HG03378 (cell line): ENCODE data around the gene CCDC158.
"Not testable (repeated sequence)": the region's sequence is repeated elsewhere in the genome, so short reads cannot be mapped to it uniquely, and the experiment has no call there.

Experiments
- ATAC-seq: cut with Tn5 transposase; IDR thresholded peaks from one replicate; pipeline ENCODE4 v1.9.1; 2021; ENCODE audit warnings: mild to moderate bottlenecking, moderate library complexity; ENCODE audit not compliant: unreplicated experiment

CCDC158 gene

DNA sequence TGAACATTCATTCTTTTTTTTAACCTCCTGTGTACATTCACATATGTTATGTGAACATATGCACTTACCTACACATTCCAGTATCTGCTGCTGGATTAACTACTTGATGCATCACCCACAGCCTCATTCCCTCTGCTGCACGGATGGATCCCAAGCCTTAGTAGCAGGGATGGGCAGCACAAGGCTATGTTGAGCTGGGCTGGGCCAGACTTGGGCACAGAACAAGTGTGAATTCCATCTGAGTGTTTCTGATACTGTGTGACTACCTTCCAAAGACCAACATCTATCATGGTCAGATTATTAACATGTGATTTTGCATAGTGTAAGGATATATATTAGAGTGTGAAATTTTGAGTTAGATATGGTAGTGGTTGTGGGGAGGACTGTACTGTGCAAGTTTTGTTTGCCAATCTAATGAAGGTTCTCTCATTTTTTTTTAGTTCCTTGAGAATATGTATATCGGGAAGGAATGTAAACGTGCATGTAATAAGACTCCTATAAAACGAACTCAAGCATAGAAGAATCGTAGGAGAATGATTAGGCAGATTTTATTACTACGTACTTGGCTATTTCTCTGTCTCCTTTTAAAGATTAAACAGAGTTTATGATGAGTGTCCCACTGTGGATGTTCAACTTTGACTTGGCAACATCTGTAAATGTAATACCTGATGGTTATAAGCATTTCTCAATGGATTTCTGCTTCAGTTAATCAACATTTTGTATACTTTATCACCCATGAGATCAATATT lies 137.8 kb downstream of the CCDC158 start:
- no peak for ATAC-seq

DNA sequence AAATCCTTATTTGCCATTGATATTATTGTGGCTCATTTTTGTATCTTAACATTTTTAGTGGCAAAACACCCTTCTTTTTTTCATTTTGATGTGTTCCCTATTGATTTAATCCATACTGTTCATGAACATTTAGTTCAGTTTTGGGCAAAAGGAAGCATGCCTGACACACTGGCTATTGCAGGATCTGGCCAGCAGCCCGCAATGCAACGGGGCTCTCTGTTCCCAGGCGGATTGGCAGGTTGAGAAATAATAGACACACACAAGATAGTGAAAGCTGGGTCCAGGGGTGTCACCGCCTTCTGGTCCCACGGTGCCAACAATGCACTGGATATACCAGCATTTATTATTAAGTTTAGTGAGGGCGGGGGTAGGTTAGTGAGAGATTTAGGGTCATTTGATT lies 139.3 kb downstream of the CCDC158 start:
- ATAC-seq, result not testable (repeated sequence)

DNA sequence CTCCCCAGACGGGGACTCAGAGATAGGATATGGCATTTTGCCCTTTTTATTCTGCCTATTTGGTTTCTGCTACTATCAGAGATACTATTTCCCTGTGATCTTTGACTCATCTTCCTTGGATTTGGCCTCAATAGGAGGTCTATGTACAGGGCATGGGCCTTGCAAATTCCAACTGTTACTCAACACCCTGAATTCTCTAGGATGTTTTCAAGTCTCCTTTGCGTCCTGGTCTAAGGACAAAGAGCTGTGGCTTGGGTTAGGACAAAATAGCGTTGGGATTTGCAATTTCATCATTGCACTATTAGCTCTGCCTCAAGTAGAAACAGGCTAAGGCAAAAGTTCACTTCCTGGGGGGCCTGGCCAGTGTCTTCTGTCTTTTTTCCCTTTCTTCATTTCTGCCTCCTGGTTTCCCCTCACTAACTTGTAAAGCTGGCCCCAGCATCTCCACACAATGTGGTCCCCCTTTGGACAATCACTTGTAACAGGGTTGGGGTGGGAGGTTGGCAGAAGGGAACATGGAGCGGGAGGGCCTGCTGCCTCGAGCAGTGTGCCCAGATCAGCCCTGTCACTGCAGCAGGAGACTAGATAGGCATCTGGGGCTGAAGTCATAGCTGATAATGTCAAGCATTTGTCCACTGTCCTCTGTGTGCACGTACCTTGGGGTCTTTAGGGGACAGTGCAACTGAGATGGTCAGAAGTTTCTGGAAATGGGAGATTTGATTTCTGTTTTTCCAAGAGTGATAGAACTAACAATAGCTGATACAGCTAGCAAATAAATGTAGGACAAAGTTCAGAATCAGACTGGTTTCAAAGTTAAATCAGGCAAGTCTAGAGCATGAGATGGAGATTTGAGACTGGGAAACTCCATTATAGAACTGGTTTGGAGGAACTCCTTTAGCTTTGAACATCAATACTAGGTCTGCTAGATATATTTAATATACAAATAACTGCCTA lies 140.2 kb downstream of the CCDC158 start:
- ATAC-seq, result no peak

DNA sequence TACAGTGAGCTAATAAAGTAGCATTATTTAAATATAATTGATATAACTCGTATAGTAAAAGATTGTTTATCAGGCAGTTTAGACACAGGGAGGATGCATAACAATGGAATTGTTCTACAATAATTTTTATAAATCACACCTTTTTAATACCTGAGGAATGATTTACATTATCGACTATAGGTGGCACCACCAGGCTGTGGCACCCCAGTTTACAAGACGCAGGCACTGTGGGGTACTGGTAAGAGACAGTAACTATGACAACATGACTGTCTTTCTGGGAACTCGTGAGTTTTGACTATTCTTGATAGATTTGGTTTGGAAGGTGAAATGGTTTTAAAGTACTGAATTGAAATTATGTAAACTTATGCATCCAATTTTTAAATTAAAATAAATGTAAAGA lies 141.5 kb downstream of the CCDC158 start:
- ATAC-seq, result no peak

DNA sequence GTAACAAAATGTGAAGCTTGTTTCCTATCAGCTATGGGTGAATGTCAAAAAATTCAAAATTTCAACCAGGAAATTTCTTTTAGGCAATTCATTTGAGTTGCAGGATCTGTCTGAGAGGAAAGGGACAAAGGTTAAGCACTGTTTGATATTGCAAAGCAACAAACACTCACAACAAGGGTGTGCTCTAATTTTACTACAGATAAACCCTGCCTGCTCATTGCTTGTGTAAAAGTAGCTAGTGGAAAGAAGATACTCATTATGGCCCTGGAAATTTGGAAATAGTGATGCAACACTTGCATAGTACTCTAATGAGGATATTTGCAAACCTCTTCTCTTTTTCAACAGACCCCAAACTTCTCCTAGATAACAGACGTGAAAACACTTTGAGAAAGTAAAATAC lies 142.4 kb downstream of the CCDC158 start:
- no peak for ATAC-seq

DNA sequence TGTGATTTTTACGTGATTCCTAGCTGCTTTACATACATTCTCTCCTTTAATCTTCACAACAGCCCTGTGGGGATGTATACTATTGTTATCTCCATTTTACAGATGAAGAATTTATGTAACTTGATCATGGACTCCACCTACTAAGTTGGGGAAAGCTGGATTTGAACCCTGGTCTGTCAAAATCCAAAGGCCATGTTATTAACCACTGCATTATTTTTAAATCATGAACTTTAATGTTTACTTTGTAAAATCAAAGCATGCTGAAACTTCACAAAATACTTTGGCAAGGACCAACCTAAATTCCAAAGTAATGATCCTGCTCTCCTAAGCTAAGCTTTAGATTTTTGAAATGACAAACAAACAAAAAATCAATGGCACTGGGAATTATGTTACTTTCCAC lies 143.3 kb downstream of the CCDC158 start:
- no peak for ATAC-seq

DNA sequence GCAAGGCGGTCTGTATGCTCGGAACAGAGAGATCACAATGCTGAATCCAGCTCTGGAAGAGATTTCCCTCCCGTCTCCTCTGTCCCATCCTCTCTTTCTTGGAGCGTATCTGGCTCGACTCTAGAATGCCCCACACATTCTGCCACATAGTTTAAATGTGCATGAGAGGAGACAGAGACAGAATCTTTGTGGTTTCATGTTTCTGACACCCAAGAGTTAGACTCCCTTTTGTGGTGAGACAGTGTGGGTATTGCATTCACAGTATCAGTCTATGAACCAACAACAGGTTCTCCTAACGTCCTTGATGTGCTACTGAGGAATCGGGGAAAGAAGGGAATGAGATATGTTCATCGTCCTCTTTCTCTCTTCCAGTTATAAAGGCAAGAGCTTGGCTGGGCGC lies 144.1 kb downstream of the CCDC158 start:
- ATAC-seq, result no peak

DNA sequence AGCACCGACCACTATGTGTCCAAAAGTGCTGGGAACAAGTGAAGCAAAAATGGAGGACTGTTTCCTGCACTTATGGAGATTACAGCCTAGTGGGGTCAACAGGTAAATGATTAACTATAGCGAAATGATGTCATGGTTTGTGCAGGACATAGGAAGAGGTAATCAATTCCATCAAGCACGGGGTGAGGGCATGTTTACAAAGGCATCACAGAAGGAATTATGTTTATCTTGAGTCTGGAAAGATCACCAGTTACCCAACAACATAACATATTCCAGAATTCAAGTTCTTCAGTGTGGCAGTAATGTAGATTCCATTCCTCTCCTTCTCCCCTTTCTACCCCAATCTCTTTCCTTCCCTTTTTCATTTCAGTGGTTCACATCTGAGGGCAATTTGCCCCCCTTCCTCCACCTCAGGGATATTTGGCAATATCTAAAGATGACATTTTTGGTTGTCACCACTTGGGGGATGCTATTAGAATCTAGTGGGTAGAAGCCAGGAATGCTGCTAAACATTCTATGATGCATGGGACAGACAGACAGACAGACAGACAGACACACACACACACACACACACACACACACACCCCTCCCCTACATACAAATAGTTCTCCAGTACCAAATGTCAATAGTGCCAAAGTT lies 145.3 kb downstream of the CCDC158 start:
- no peak for ATAC-seq

DNA sequence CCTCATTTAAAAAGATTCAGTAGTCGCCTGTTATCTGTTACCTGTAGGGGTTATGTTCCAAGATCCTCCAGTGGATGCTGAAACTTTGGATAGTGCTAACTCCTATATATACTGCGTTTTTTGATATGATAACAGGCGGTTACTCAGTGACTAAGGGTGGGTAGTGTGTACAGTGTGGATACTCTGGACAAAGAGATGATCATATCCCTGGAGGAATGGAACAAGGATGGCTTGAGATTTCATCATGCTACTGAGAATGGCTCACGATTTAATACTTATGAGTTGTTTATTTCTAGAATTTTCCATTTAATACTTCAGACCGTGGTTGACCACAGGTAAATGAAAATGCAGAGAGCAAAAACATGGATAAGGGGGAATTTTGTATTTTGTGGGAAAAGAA lies 147.9 kb downstream of the CCDC158 start:
- ATAC-seq, result no peak

DNA sequence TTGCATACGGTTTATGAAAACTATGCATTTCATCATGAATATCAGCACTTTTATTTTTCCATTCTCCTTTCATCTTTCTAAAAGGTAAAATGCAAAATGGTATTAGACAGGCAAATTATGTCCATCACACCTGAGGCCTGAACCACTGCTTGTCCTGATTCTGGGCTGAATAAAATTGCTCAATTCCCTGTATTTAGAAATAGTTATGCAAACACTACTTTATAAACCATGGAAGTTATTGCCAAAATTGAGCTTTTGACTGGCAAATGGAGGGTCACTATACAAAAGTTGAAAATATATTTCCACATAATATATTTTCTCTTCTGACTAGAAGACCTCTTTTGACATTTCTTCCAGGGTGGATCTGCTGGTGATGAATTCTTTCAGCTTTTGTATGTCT lies 148.4 kb downstream of the CCDC158 start:
- no peak for ATAC-seq

DNA sequence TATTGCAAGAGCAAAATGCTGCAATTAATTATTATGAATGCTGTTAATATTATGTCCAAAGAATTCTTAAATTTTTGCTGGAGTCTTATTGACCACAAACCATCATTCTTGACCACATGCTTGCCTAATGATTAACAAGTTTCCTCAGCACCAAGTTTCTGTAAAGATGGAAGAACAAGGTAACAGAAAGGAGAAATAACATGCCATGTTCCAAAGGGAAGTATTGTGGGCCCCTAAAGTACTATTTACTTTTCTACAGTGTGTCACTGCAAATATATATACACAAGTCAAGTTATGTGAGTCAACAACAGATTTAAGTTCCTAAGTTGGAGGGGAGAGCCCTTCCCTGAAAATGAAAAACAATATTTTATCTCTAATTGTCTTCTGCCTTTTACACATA lies 148.9 kb downstream of the CCDC158 start:
- no peak for ATAC-seq

DNA sequence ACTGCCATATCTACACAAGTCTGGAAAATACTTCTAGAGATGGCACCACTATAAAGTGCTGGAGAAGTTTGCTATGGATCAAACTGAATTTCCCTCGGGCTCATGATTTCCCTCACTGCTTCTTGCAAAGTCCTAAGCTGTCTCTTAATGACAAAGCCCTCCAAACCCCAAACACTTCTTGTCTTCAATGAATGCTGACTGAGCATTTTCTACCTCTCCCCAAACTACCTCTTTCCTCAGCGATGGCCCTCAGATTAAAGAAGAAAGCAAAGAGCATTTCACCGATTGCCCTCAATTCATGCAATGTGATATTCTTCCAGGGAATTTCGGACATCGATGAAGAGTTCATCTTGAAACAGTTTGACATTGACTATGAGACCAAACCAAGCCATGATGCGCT lies 149.7 kb downstream of the CCDC158 start:
- no peak for ATAC-seq

DNA sequence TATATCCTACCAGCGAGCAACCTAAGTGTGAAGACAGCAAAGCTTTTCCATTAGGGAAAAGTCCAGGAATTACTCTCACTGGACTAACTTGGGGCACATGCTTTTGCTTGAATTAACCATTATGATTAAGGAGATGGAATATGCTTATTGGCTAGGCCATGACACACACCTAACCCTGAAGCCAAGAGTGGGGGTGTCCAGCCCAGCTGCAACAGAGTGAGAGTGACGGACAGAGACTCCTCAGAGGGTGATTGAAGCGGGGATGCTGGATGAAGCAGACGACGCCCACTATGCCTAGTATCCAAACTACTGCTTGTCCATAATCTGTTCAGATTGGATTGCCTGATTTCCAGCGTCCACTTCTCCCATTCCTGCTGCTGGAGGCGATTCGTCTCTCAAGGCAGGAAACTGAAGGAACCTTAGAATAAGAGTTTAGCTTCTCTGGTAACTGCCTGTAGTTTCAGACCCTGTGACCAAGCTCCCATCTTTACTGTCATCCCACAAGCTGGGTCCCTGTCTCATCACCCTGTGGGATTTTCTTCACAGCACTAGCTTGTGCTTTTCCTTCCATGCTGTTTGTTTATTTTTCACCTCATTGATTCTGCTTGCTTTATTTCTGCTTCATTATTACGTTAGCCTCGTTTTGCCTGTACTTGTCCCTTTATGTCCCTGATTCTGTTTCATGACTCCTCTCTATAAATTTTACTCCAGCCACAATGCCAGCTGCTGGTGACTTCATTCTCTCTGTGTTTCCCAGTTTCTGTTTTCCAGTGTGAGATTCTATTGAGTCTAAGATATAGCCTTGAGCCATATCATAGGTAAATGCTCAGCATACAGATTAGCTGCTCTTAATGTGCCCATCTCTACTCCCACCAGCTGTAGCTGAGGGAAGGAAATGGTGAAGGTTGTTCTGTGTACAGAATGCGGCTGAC lies 150.4 kb downstream of the CCDC158 start:
- ATAC-seq, result no peak

DNA sequence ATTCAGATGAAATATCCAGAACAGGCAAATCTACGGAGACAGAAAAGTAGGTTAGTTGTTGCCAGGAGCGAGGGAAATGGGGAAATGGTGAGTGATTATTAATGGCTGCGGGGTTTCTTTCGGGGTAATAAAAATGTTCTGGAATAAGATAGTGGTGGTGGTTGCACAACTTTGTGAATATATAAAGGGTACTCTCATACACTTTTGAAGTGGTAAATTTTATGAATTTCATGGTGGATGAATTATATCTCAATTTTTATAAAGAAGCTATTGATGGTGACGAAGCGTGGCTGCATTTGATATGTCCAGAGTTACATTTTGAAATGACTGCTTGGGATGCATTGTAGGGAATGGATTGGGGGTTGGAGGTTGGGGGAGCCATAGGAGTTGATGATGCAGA lies 153.1 kb downstream of the CCDC158 start:
- ATAC-seq, result no peak

DNA sequence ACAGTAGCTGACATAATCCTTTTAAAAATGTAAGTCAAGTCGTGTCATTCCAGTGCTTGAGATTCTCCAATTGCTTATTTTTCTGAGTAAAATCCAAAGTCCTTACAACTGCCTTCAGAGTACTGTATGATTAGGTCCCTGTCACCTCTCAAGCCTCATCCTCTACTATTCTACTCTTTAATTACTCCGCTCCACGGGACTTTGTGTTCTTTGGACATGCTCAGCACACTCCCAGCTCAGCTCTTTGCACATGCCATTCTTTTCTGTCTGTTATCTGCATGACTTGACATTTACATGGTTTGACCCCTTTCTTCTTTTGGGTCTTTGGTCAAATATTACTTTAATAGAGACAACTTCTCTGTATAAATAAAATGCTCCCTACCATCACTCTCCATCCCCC lies 154.3 kb downstream of the CCDC158 start:
- ATAC-seq, result no peak

DNA sequence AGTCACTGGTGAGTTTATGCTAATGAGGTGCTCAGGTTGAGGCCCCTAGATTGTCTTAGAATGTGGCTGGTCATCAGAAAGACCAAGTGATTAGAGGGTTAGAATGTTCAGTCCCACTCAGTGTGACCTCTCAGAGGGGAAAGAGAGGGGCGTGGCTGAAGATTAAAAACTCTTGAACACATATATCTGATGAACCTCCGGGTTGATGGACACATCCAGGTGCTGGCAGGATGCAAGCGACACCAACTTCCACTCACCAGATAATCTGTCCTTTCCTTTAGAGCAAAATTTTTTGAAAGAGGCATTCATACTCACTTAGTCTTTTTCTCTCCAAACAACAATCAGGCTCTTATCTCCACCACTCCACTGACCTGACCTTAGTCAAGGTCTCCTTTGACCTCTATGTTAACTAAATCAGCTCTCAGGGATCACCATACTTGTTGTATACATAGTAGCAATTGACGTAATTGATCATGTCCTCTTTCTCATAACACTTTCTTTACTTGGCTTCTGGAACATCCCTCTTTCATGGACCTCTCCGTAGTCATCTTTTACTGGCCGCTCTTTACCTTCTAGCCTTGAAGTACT lies 155.2 kb downstream of the CCDC158 start:
- ATAC-seq, result no peak
